HepG2 (cell line): ENCODE results near the gene SMKR1. TPM values are rescaled to one million over a fixed set of nuclear protein-coding genes. Genes with fewer than 3 reads are reported as not detected.

Experiments used
- ATAC-seq: fragments of 200-7000 bp; cut with Tn5 transposase; 3 replicates; pipeline ENCODE4 v1.9.1; 2020; ENCODE audit warnings: mild to moderate bottlenecking, moderate library complexity
- BruUV-seq: library from RNA; stranded (reverse); fragments of 400-500 nt; replicated peaks from 2 replicates; lab custom pipeline; 2021; lab: Mats Ljungman, UMichigan
- CTCF ChIA-PET: fragments of 300-600 bp; formaldehyde crosslinking; extraction: SDS; loops from one replicate; lab custom pipeline; 2021; ENCODE audit warnings: low total read pairs, inconsistent platforms, low intra/inter-chr PET ratio; lab: Yijun Ruan, JAX
- POLR2A ChIA-PET: fragments of 350-600 bp; sonication (Branson Sonifier 250); formaldehyde crosslinking; loops from one replicate; lab custom pipeline; 2020; ENCODE audit warnings: antibody characterized with exemption, inconsistent platforms; lab: Yijun Ruan, JAX
- DNase-seq: peaks from one replicate; pipeline ENCODE4 v3.0.0-alpha.2; 2015; ENCODE audit warnings: low spot score
- FAIRE-seq: peaks from 3 replicates; lab custom pipeline; 2011; peaks lifted over from hg19 to GRCh38; lab: Jason Lieb, UNC
- H2AFZ ChIP-seq: one replicate; pipeline ENCODE4 v1.6.1; 2011; ENCODE audit warnings: low read length, inconsistent platforms
- H3K27ac ChIP-seq: fragments of 300-600 bp; 3 replicates; pipeline ENCODE4 v1.8.0; 2011; ENCODE audit warnings: mixed run types, mild to moderate bottlenecking, mixed read lengths, low read length, inconsistent platforms; ENCODE audit not compliant: insufficient read depth; ENCODE audit errors: extremely low read length
- H3K27me3 ChIP-seq, 2 experiments: fragments of 200-600 bp in 1 of 2; 2 replicates in 1 of 2; 3 replicates in 1 of 2; pipeline versions ENCODE4 v1.6.0 to v1.8.0; 2011; ENCODE audit warnings: low read length in 2 of 2, mild to moderate bottlenecking in 2 of 2, moderate library complexity in 2 of 2, inconsistent platforms in 1 of 2; ENCODE audit not compliant: insufficient read depth in 2 of 2, control insufficient read depth in 1 of 2
- H3K36me3 ChIP-seq, 2 experiments: fragments of 200-600 bp in 1 of 2; replicated peaks in 1 of 2; 2 replicates in 1 of 2; 3 replicates in 1 of 2; pipeline versions ENCODE4 v1.5.1 to v1.8.0; 2011; ENCODE audit warnings: low read length in 2 of 2, inconsistent platforms in 1 of 2; ENCODE audit not compliant: insufficient read depth in 2 of 2, control insufficient read depth in 1 of 2
- H3K4me1 ChIP-seq: 2 replicates; pipeline ENCODE4 v1.5.1; 2012; ENCODE audit warnings: low read length, inconsistent platforms; ENCODE audit not compliant: insufficient read depth
- H3K4me2 ChIP-seq: 2 replicates; pipeline ENCODE4 v1.6.0; 2011; ENCODE audit warnings: low read depth, low read length, inconsistent platforms
- H3K4me3 ChIP-seq, 3 experiments: fragments of 200-600 bp in 1 of 3; sonication (generic), shearing (Covaris generic) in 1 of 3; replicated peaks in 1 of 3; 2 replicates each; pipeline ENCODE4 v1.5.1; 2011 to 2016; ENCODE audit warnings: low read length in 3 of 3, inconsistent platforms in 2 of 3, low read depth in 2 of 3, mild to moderate bottlenecking in 2 of 3, control low read depth in 1 of 3, mixed read lengths in 1 of 3; ENCODE audit not compliant: insufficient read depth in 1 of 3
- H3K79me2 ChIP-seq: one replicate; pipeline ENCODE4 v1.6.1; 2011; ENCODE audit warnings: low read length, inconsistent platforms; ENCODE audit not compliant: insufficient read depth
- H3K9ac ChIP-seq: 2 replicates; pipeline ENCODE4 v1.6.0; 2011; ENCODE audit warnings: mild to moderate bottlenecking, low read depth, low read length, inconsistent platforms; ENCODE audit not compliant: insufficient read depth
- H3K9me3 ChIP-seq: 2 replicates; pipeline ENCODE4 v1.5.1; 2012; ENCODE audit warnings: mild to moderate bottlenecking, low read length
- H4K20me1 ChIP-seq: 2 replicates; pipeline ENCODE4 v1.6.0; 2011; ENCODE audit warnings: inconsistent platforms, mild to moderate bottlenecking, low read length, moderate library complexity; ENCODE audit not compliant: insufficient read depth
- ARNTL ChIP-seq: sonication (generic); formaldehyde crosslinking; IDR thresholded peaks from 2 replicates; pipeline ENCODE4 v1.4.0; 2020; ENCODE audit warnings: mild to moderate bottlenecking, missing genetic modification reagents
- HINFP ChIP-seq: sonication (generic); formaldehyde crosslinking; IDR thresholded peaks from 2 replicates; pipeline ENCODE4 v1.4.0; 2020; ENCODE audit warnings: low read depth, mild to moderate bottlenecking, missing genetic modification reagents
- HNRNPH1 ChIP-seq: fragments of 200-400 bp; formaldehyde crosslinking; optimal IDR thresholded peaks from 2 replicates; pipeline ENCODE3; 2017; ENCODE audit warnings: mild to moderate bottlenecking, low read depth, low read length
- MED1 ChIP-seq: sonication (generic); formaldehyde crosslinking; IDR thresholded peaks from 2 replicates; pipeline ENCODE4 v1.4.0; 2020; ENCODE audit warnings: missing genetic modification reagents
- PAWR ChIP-seq: sonication (generic); formaldehyde crosslinking; IDR thresholded peaks from 2 replicates; pipeline ENCODE4 v1.4.0; 2020; ENCODE audit warnings: missing genetic modification reagents, mild to moderate bottlenecking, borderline replicate concordance
- RFXAP ChIP-seq: sonication (generic); formaldehyde crosslinking; IDR thresholded peaks from 2 replicates; pipeline ENCODE4 v1.4.0; 2020; ENCODE audit warnings: missing genetic modification reagents, borderline replicate concordance
- SOX13 ChIP-seq, 3 experiments: fragments of 450-650 bp in 1 of 3; sonication (generic) in 1 of 3; formaldehyde crosslinking in 1 of 3; IDR thresholded peaks in 2 of 3; conservative IDR thresholded peaks in 1 of 3; 2 replicates each; pipeline versions ENCODE4 v1.5.0 to v1.6.1; 2016 to 2020; ENCODE audit warnings: antibody characterized with exemption in 1 of 3, mild to moderate bottlenecking in 1 of 3, missing compliant biosample characterization in 1 of 3, missing genetic modification reagents in 1 of 3, moderate library complexity in 1 of 3
- TSC22D2 ChIP-seq: sonication (generic); formaldehyde crosslinking; IDR thresholded peaks from 2 replicates; pipeline ENCODE4 v1.5.1; 2020; ENCODE audit warnings: missing genetic modification reagents, mild to moderate bottlenecking, borderline replicate concordance
- ZNF589 ChIP-seq: sonication (generic); formaldehyde crosslinking; conservative IDR thresholded peaks from 2 replicates; pipeline ENCODE4 v1.8.0; 2022; ENCODE audit warnings: mild to moderate bottlenecking, moderate library complexity, missing genetic modification reagents
- ZNF614 ChIP-seq: IDR thresholded peaks from 2 replicates; pipeline ENCODE4 v1.6.1; 2018; ENCODE audit warnings: missing biosample characterization, missing genetic modification reagents, inconsistent platforms, borderline replicate concordance
- WGBS: methylation state at CpG from one replicate; pipeline ENCODE4 v1.1.6; 2017; ENCODE audit warnings: low lambda C conversion rate; 5-methylcytosine and 5-hydroxymethylcytosine counted together
- in situ Hi-C: cut with HindIII; loops from 2 replicates; pipeline ENCODE4 v1.10.0; 2017; ENCODE audit warnings: low pct_unique_long_range_greater_than_20kb; ENCODE audit not compliant: extremely low pct_ligation_motif_present
- intact Hi-C: fragments of 100-400 bp; cut with micrococcal nuclease; formaldehyde crosslinking; loops from one replicate; pipeline ENCODE4 v1.10.0; 2022; ENCODE audit not compliant: unreplicated experiment
- polyA plus RNA-seq, 8 experiments: library from polyadenylated mRNA; depleted of rRNA in 3 of 8; stranded (reverse) in 7 of 8; unstranded in 1 of 8; fragments of >200 nt; fragmentation: Illumina TruSeq in 4 of 8; extraction: Trizol in 4 of 8; gene quantifications; 2 replicates each; pipeline versions ENCODE4 v1.2.1 to v1.2.3, GENCODE V29; 2011 to 2016; ENCODE audit warnings: low read depth in 4 of 8, missing spikeins in 1 of 8, mixed read lengths in 1 of 8; ENCODE audit not compliant: insufficient read depth in 1 of 8
- total RNA-seq, 5 experiments: library from RNA; depleted of rRNA; stranded (reverse); fragments of >200 nt; fragmentation: Illumina TruSeq; extraction: Trizol; gene quantifications; 2 replicates each; pipeline ENCODE4 v1.2.3, GENCODE V29; 2016; ENCODE audit warnings: low read depth in 1 of 5
- TF ChIP-seq, protein P1 (sequence below): IDR thresholded peaks from 2 replicates; pipeline ENCODE4 v1.6.1; 2016; ENCODE audit warnings: missing compliant biosample characterization, missing genetic modification reagents, borderline replicate concordance

Gene SMKR1
- total and polyA plus RNA-seq, 2 of the 13 experiments (the other 11 are each of a cell fraction or from before 2014, with no cell fraction given), result 0.07 TPM; not detected in 1

DNA sequence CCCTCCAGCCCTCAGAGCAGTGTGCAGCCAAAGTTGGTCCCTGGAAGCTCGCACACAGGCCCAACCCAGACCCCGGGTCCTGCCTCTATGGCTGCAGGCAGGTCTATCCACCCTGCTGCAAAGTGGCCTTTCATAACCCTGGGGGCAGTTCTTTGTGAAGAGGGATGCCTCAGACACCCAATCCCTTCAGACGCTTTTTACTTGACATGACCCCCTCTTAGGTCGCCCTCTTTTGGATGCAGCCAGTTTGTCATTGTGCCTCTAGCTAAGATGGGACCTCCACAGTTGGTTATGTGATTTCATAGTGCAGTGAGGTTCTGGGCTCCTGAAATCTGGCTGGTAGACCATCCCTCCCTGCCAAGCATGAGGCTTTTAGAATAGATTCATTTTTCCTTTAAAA lies 27.3 kb downstream of the SMKR1 start:
- no peak for TF ChIP-seq ZNF614
- TF ChIP-seq RFXAP, result no peak
- TF ChIP-seq, all 625 proteins: peak for 0
- H3K79me2 ChIP-seq, result no peaks in the 10 kb centered on the region
- no peaks in the 10 kb centered on the region for H3K9me3 ChIP-seq
- CTCF ChIA-PET, result no interaction called here
- FAIRE-seq (no peak), DNase-seq (no peak), ATAC-seq (no peak)
- no peaks in the 10 kb centered on the region for H3K36me3 ChIP-seq
- no peak overlapping the region for H2AFZ ChIP-seq
- intact Hi-C loops (no loop called here), in situ Hi-C loops (no loop called here)
- no peak overlapping the region for H3K9ac ChIP-seq
- H3K4me2 ChIP-seq, result no peak overlapping the region
- POLR2A ChIA-PET, result no interaction called here
- no TSS peak for BruUV-seq
- peaks cover 18% of the 10 kb centered on the region for H3K4me1 ChIP-seq
- 40% methylated on average over 1 of the region's 4 CpGs for WGBS
- 0 out of 5 replicates have a peak, but pooled peaks cover 0 to 4% of the 10 kb centered on the region in 2 experiments for H3K27me3 ChIP-seq
- no peak overlapping the region for H3K4me3 ChIP-seq
- H4K20me1 ChIP-seq, result no peaks in the 10 kb centered on the region
- no peak overlapping the region for H3K27ac ChIP-seq

DNA sequence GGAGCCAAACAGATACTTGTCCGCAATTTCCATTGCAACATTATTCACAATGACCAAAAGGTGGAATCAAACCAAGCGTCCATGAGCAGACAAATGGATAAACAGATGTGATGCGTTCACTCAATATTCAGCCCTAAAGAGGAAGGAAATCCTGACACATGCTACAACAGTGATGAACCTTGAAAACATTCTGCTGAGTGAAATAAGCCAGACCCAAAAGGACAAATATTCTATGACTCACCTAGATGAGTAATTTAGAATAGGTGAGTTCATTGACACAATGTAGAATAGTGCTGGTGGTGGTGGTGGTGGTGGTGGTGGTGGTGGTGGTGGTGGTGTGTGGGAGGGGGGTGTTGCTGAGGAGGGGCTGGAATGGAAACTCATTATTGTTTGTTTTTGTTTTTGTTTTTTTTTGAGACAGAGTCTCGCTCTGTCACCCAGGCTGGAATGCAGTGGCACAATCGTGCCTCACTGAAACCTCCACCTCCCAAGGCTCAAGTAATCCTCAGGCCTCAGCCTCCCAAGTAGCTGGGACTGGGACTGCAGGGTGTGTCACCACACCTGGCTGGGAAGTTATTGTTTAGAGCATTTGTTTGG lies 28.6 kb downstream of the SMKR1 start:
- Histone ChIP-seq H3K4me1 (peaks cover 18% of the 10 kb centered on the region), H3K4me2 (no peak overlapping the region), H3K9me3 (no peaks in the 10 kb centered on the region), H3K9ac (no peak overlapping the region), H3K4me3 (no peak overlapping the region), H4K20me1 (no peaks in the 10 kb centered on the region)
- no TSS peak for BruUV-seq
- in situ Hi-C loops, result no loop called here
- ATAC-seq (peak; percentile 62), FAIRE-seq (no peak), DNase-seq (peak; percentile 58)
- 17% methylated on average over 5 of the region's 5 CpGs for WGBS
- CTCF ChIA-PET, result no interaction called here
- POLR2A ChIA-PET, result no interaction called here
- TF ChIP-seq HINFP (CRISPR knock-in tag) (no peak), PAWR (no peak), MED1 (CRISPR knock-in tag) (no peak), HNRNPH1 (no peak), ZNF589 (CRISPR knock-in tag) (no peak), SOX13 (IDR thresholded peaks at IDR 0.05) (no peak), SOX13 (CRISPR knock-in tag; conservative IDR thresholded peaks at IDR 0.05 in 1 of 2, IDR thresholded peaks at IDR 0.05 in 1 of 2) (no peak), ARNTL (CRISPR knock-in tag) (no peak), TSC22D2 (CRISPR knock-in tag) (no peak)
- TF ChIP-seq, protein P1, sequence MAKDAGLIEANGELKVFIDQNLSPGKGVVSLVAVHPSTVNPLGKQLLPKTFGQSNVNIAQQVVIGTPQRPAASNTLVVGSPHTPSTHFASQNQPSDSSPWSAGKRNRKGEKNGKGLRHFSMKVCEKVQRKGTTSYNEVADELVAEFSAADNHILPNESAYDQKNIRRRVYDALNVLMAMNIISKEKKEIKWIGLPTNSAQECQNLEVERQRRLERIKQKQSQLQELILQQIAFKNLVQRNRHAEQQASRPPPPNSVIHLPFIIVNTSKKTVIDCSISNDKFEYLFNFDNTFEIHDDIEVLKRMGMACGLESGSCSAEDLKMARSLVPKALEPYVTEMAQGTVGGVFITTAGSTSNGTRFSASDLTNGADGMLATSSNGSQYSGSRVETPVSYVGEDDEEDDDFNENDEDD (CRISPR knock-in tag), result no peak
- TF ChIP-seq, all 625 proteins: peak for 0
- Histone ChIP-seq H3K79me2 (no peaks in the 10 kb centered on the region), H2AFZ (no peak overlapping the region), H3K27me3 (0 out of 5 replicates have a peak, but pooled peaks cover 0 to 4% of the 10 kb centered on the region in 2 experiments), H3K27ac (no peak overlapping the region), H3K36me3 (no peaks in the 10 kb centered on the region)
- intact Hi-C loops, result no loop called here
